K562 (cell line): ENCODE data around the gene PAM. TPM values are rescaled to one million over a fixed set of nuclear protein-coding genes. Genes with fewer than 3 reads are reported as not detected.

Experiments used
- ATAC-seq: fragments of 200-7000 bp; cut with Tn5 transposase; 3 replicates; pipeline ENCODE4 v1.9.1; 2020; ENCODE audit warnings: moderate library complexity
- BruUV-seq: library from RNA; stranded (reverse); fragments of 400-500 nt; replicated peaks from 2 replicates; lab custom pipeline; 2021; lab: Mats Ljungman, UMichigan
- CTCF ChIA-PET: fragments of 300-600 bp; formaldehyde crosslinking; extraction: SDS; loops from one replicate; lab custom pipeline; 2021; ENCODE audit warnings: low intra/inter-chr PET ratio; lab: Yijun Ruan, JAX
- POLR2A ChIA-PET: fragments of 300-600, 350-650 bp; sonication (Branson Sonifier 250); formaldehyde crosslinking; extraction: SDS; loops from one replicate; lab custom pipeline; 2021; ENCODE audit warnings: antibody characterized with exemption, inconsistent platforms; lab: Yijun Ruan, JAX
- DNase-seq, 4 experiments: peaks; one replicate each; pipeline versions ENCODE4 v3.0.0 to v3.0.0-alpha.2; 2011 to 2018; ENCODE audit warnings: low spot score in 3 of 4, mixed read lengths in 3 of 4; ENCODE audit errors: extremely low read depth in 1 of 4
- FAIRE-seq: peaks from 2 replicates; lab custom pipeline; 2011; peaks lifted over from hg19 to GRCh38; lab: Jason Lieb, UNC
- H2AFZ ChIP-seq: 2 replicates; pipeline ENCODE4 v1.6.0; 2011; ENCODE audit warnings: low read depth, low read length, control low read depth, inconsistent platforms
- H3K27ac ChIP-seq: fragments of 200-600 bp; 3 replicates; pipeline ENCODE4 v1.8.0; 2011; ENCODE audit warnings: low read depth, mild to moderate bottlenecking, control low read depth, inconsistent platforms, low read length, moderate library complexity, mixed read lengths; ENCODE audit errors: extremely low read depth
- H3K27me3 ChIP-seq, 2 experiments: fragments of 300-600 bp in 1 of 2; 2 replicates in 1 of 2; 3 replicates in 1 of 2; pipeline versions ENCODE4 v1.6.0 to v1.8.0; 2011; ENCODE audit warnings: inconsistent platforms in 2 of 2, low read length in 2 of 2, mild to moderate bottlenecking in 1 of 2, mixed read lengths in 1 of 2, moderate library complexity in 1 of 2; ENCODE audit not compliant: control insufficient read depth in 2 of 2, insufficient read depth in 2 of 2
- H3K36me3 ChIP-seq: fragments of 300-600 bp; 3 replicates; pipeline ENCODE4 v1.8.0; 2011; ENCODE audit warnings: mild to moderate bottlenecking, low read length, inconsistent platforms; ENCODE audit not compliant: control insufficient read depth, insufficient read depth
- H3K4me1 ChIP-seq, 2 experiments: fragments of 200-600 bp in 1 of 2; replicated peaks in 1 of 2; 2 replicates in 1 of 2; 3 replicates in 1 of 2; pipeline versions ENCODE4 v1.5.1 to v1.8.0; 2011; ENCODE audit warnings: inconsistent platforms in 2 of 2, low read length in 2 of 2, mild to moderate bottlenecking in 1 of 2, mixed read lengths in 1 of 2, moderate library complexity in 1 of 2; ENCODE audit not compliant: control insufficient read depth in 2 of 2, insufficient read depth in 2 of 2
- H3K4me2 ChIP-seq: 2 replicates; pipeline ENCODE4 v1.6.1; 2011; ENCODE audit warnings: low read length, control low read depth, inconsistent platforms, mixed read lengths; ENCODE audit not compliant: insufficient read depth
- H3K4me3 ChIP-seq: fragments of 200-600 bp; sonication (generic), shearing (Covaris generic); 2 replicates; pipeline ENCODE4 v1.5.1; 2016; ENCODE audit warnings: control low read depth, inconsistent platforms
- H3K79me2 ChIP-seq: fragments of 200-600 bp; 3 replicates; pipeline ENCODE4 v1.8.0; 2011; ENCODE audit warnings: low read length, inconsistent platforms; ENCODE audit not compliant: control insufficient read depth, insufficient read depth
- H3K9ac ChIP-seq, 2 experiments: 2 replicates each; pipeline versions ENCODE4 v1.6.0 to v1.6.1; 2011; ENCODE audit warnings: low read depth in 2 of 2, low read length in 2 of 2, control low read depth in 1 of 2, inconsistent platforms in 1 of 2, mild to moderate bottlenecking in 1 of 2, mixed read lengths in 1 of 2; ENCODE audit not compliant: insufficient read depth in 1 of 2
- H3K9me1 ChIP-seq: one replicate; pipeline ENCODE4 v1.6.0; 2011; ENCODE audit warnings: inconsistent platforms, mild to moderate bottlenecking, low read length, moderate library complexity; ENCODE audit not compliant: control insufficient read depth, insufficient read depth
- H3K9me3 ChIP-seq: replicated peaks from 2 replicates; pipeline ENCODE4 v1.5.1; 2011; ENCODE audit warnings: low read depth, low read length, inconsistent platforms; ENCODE audit not compliant: control insufficient read depth, insufficient read depth
- H4K20me1 ChIP-seq: replicated peaks from 2 replicates; pipeline ENCODE4 v1.6.1; 2011; ENCODE audit warnings: low read length, inconsistent platforms, mixed read lengths; ENCODE audit not compliant: control insufficient read depth, insufficient read depth
- CAMTA2 ChIP-seq: fragments of 250-450 bp; sonication (Bioruptor Pico); conservative IDR thresholded peaks from 2 replicates; pipeline ENCODE4 v1.5.1; 2022
- KLF1 ChIP-seq: fragments of 450-650 bp; IDR thresholded peaks from 2 replicates; pipeline ENCODE4 v1.6.1; 2016; ENCODE audit warnings: missing genetic modification characterization, missing compliant biosample characterization
- LEF1 ChIP-seq: fragments of 450-650 bp; IDR thresholded peaks from 2 replicates; pipeline ENCODE4 v1.6.1; 2016; ENCODE audit warnings: mild to moderate bottlenecking
- MAFK ChIP-seq: IDR thresholded peaks from 2 replicates; pipeline ENCODE4 v1.6.1; 2011; ENCODE audit warnings: low read length, improper control_type of control experiment
- MEIS2 ChIP-seq: fragments of 450-650 bp; IDR thresholded peaks from 2 replicates; pipeline ENCODE4 v1.6.1; 2014; ENCODE audit warnings: mild to moderate bottlenecking; ENCODE audit not compliant: partially characterized antibody
- POLR2AphosphoS5 ChIP-seq: IDR thresholded peaks from 2 replicates; pipeline ENCODE4 v1.6.1; 2011; ENCODE audit warnings: mild to moderate bottlenecking, low read depth, low read length, moderate library complexity; ENCODE audit not compliant: control insufficient read depth, insufficient read depth
- RCOR1 ChIP-seq, 2 experiments: IDR thresholded peaks; 2 replicates each; pipeline ENCODE4 v1.6.1; 2012; ENCODE audit warnings: low read depth in 2 of 2, low read length in 2 of 2, borderline replicate concordance in 1 of 2, improper control_type of control experiment in 1 of 2
- RFX5 ChIP-seq: IDR thresholded peaks from 2 replicates; pipeline ENCODE4 v1.6.1; 2011; ENCODE audit warnings: low read depth, mild to moderate bottlenecking, improper control_type of control experiment, low read length
- TAL1 ChIP-seq: fragments of 450-650 bp; IDR thresholded peaks from 2 replicates; pipeline ENCODE4 v1.6.1; 2016; ENCODE audit warnings: mild to moderate bottlenecking
- ZBTB8A ChIP-seq: fragments of 450-650 bp; IDR thresholded peaks from 2 replicates; pipeline ENCODE4 v1.6.1; 2018; ENCODE audit warnings: mild to moderate bottlenecking, moderate library complexity; ENCODE audit not compliant: partially characterized antibody
- in situ Hi-C: fragments of 300-500 bp; cut with MboI; formaldehyde crosslinking; loops from 4 replicates; pipeline ENCODE4 v1.15.0; 2018; ENCODE audit warnings: inconsistent platforms, mixed read lengths
- intact Hi-C: fragments of 100-400 bp; cut with micrococcal nuclease; formaldehyde crosslinking; loops from 2 replicates; pipeline ENCODE4 v1.14.2; 2022
- polyA plus RNA-seq, 8 experiments: library from polyadenylated mRNA; depleted of rRNA in 4 of 8; stranded (reverse) in 5 of 8; unstranded in 3 of 8; fragments of >200 nt; fragmentation: Nextera tagmentation in 2 of 8; fragmentation: Illumina TruSeq in 1 of 8; extraction: Ambion mirVana in 2 of 8; extraction: Trizol in 1 of 8; gene quantifications; 2 replicates each; pipeline versions ENCODE4 v1.2.1 to v1.2.3, GENCODE V29; 2011 to 2014; ENCODE audit warnings: inconsistent platforms in 1 of 8, missing spikeins in 1 of 8
- total RNA-seq, 7 experiments: library from RNA; depleted of rRNA in 6 of 7; stranded (reverse); fragments of >200 nt in 6 of 7; fragmentation: Illumina TruSeq in 2 of 7; extraction: Trizol in 2 of 7; gene quantifications; 2 replicates each; pipeline versions ENCODE4 v1.2.1 to v1.2.3, GENCODE V29; 2011 to 2021; ENCODE audit warnings: low replicate concordance in 1 of 7

The PAM gene
- total and polyA plus RNA-seq, 9 of the 15 experiments (the other 6 are each of a cell fraction or from before 2014, with no cell fraction given) = 0.39 to 3.1 (median 0.77) TPM

DNA sequence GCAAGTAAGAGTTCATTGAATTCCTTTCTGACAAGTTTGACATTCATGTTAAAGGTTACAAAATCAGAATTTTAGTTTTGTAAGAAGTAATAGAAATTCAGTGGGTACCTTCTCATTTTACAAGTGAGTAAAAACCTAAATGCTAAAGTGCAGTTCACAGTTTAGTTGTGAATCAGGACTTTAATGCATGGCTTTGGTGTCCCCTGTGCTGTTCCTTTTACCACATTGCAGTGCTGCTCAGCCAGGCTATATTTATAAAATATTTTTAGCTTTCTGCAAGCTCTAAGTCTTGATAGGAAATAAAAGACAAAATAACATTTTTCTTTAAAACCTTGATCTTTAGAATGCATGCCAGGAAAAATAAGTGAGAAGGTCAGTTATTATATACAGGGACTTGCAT is 26.3 kb downstream of the PAM start:
- no peaks in the 10 kb centered on the region for H3K27me3 ChIP-seq
- H4K20me1 ChIP-seq = no peaks in the 10 kb centered on the region
- in situ Hi-C loops (loop anchor here (10.0 kb wide), 1 partner anchor 363 kb away; no protein-coding TSS in a partner anchor), intact Hi-C loops (loop anchor here (5.0 kb wide), 1 partner anchor 261 kb away; no protein-coding TSS in a partner anchor)
- no peak for TF ChIP-seq RCOR1 (IDR thresholded peaks at IDR 0.05; ENCODE audit: borderline replicate concordance in 1 of 2, low read depth in 2 of 2, low read length in 2 of 2)
- TF ChIP-seq ZBTB8A = no peak
- no peak for TF ChIP-seq LEF1
- no peak for TF ChIP-seq MEIS2
- TF ChIP-seq CAMTA2 (CRISPR knock-in tag) = no peak
- no peak for TF ChIP-seq MAFK
- TF ChIP-seq KLF1 = no peak
- no peak for TF ChIP-seq TAL1
- no peak for TF ChIP-seq RFX5
- TF ChIP-seq POLR2AphosphoS5 = no peak
- ATAC-seq (no peak), DNase-seq (no peak), FAIRE-seq (no peak)
- H3K27ac ChIP-seq = no peak overlapping the region
- no peaks in the 10 kb centered on the region for H3K9me1 ChIP-seq
- no peaks in the 10 kb centered on the region for H3K79me2 ChIP-seq
- H3K4me2 ChIP-seq = no peak overlapping the region
- no peak overlapping the region for H3K4me3 ChIP-seq
- no peaks in the 10 kb centered on the region for H3K4me1 ChIP-seq
- POLR2A ChIA-PET = no interaction called here
- no peak overlapping the region for H3K9ac ChIP-seq
- CTCF ChIA-PET = interaction anchor here (0.7 to 2.4 kb wide), 2 partner anchors 357 to 1257 kb away, joined by 3 to 10 read pairs; no protein-coding TSS in a partner anchor
- no peaks in the 10 kb centered on the region for H3K9me3 ChIP-seq
- no peaks in the 10 kb centered on the region for H3K36me3 ChIP-seq
- no TSS peak for BruUV-seq
- H2AFZ ChIP-seq = no peak overlapping the region
